Measurements from ENCODE around the gene LRRN1. TPM values are rescaled to one million over a fixed set of nuclear protein-coding genes. Genes with fewer than 3 reads are reported as not detected.

The LRRN1 gene
- polyA plus RNA-seq, 2 of the 4 experiments (the other 2 are of a cell fraction), result not detected

GRCh38 chr3:3772920-3773319, 26.3 kb upstream of the LRRN1 start (continued):
- TF ChIP-seq PBX3 (IDR thresholded peaks at IDR 0.05), result no peak

- TF ChIP-seq MAZ (IDR thresholded peaks at IDR 0.05; ENCODE audit: borderline replicate concordance, low read depth, low read length) (no peak), USF2 (IDR thresholded peaks at IDR 0.05) (peak; percentile 16; the same call in 1 of the 2 replicates), E2F6 (IDR thresholded peaks at IDR 0.05; ENCODE audit: borderline replicate concordance, low read depth) (no peak)
- ChIA-PET CTCF (no interaction called here), POLR2A (no interaction called here)
- H3K4me2 ChIP-seq, result no peak overlapping the region
- H3K27ac ChIP-seq, result no peak overlapping the region
- no peak for DNase-seq (ENCODE audit: low read depth in 1 of 2, low spot score in 1 of 2)
- FAIRE-seq, result no peak
- H3K4me3 ChIP-seq, result no peak overlapping the region
- no peaks in the 10 kb centered on the region for H3K9me3 ChIP-seq
- H3K4me1 ChIP-seq, result no peaks in the 10 kb centered on the region
- no peak for ATAC-seq
- 1% methylated on average over 4 of the region's 4 CpGs for WGBS (ENCODE audit: missing lambda C conversion rate)
Measured at GRCh38 chr3:3776607-3777006, 22.6 kb upstream of the LRRN1 start.

- ATAC-seq, result no peak
- H3K4me3 ChIP-seq, result no peak overlapping the region
- no peaks in the 10 kb centered on the region for H3K4me1 ChIP-seq
- FAIRE-seq, result no peak
- no peak overlapping the region for H3K4me2 ChIP-seq
- no peak overlapping the region for H3K27ac ChIP-seq
- POLR2A ChIA-PET, result no interaction called here
- no peaks in the 10 kb centered on the region for H3K9me3 ChIP-seq
- TF ChIP-seq KDM1A (IDR thresholded peaks at IDR 0.05; ENCODE audit: low read depth) (no peak), FOSL2 (IDR thresholded peaks at IDR 0.05) (no peak), FOSL2 (CRISPR knock-in tag; IDR thresholded peaks at IDR 0.05) (no peak), SMC3 (IDR thresholded peaks at IDR 0.05) (no peak), EP300 (IDR thresholded peaks at IDR 0.05) (no peak)
- DNase-seq (ENCODE audit: low read depth in 1 of 2, low spot score in 1 of 2), result no peak
- CTCF ChIA-PET, result no interaction called here
Measured at GRCh38 chr3:3778216-3778615, 21.0 kb upstream of the LRRN1 start.

GRCh38 chr3:3778641-3779270, 20.5 kb upstream of the LRRN1 start:
- ChIA-PET CTCF (no interaction called here), POLR2A (no interaction called here)
- ATAC-seq (no peak), DNase-seq (ENCODE audit: low read depth in 1 of 2, low spot score in 1 of 2) (no peak), FAIRE-seq (no peak)
- Histone ChIP-seq H3K9me3 (no peaks in the 10 kb centered on the region), H3K4me2 (no peak overlapping the region), H3K4me1 (no peaks in the 10 kb centered on the region), H3K4me3 (no peak overlapping the region), H3K27ac (no peak overlapping the region)
- 0% methylated on average over 4 of the region's 4 CpGs for WGBS (ENCODE audit: missing lambda C conversion rate)
- TF ChIP-seq ZNF302 (CRISPR knock-in tag; IDR thresholded peaks at IDR 0.05), result no peak
- TF ChIP-seq ATOH8 (CRISPR knock-in tag; IDR thresholded peaks at IDR 0.05; ENCODE audit: low read depth), result no peak
- TF ChIP-seq ZSCAN20 (CRISPR knock-in tag; IDR thresholded peaks at IDR 0.05), result no peak
- TF ChIP-seq NPAS2 (CRISPR knock-in tag; IDR thresholded peaks at IDR 0.05; ENCODE audit: borderline replicate concordance), result no peak
- TF ChIP-seq RARB (CRISPR knock-in tag; IDR thresholded peaks at IDR 0.05), result no peak
- TF ChIP-seq POLR2AphosphoS2 (conservative IDR thresholded peaks at IDR 0.05; ENCODE audit: low read length), result no peak
- no peak for TF ChIP-seq HOXB5 (CRISPR knock-in tag; IDR thresholded peaks at IDR 0.05)
- no peak for TF ChIP-seq PBX3 (IDR thresholded peaks at IDR 0.05)
- no peak for TF ChIP-seq RAD21 (conservative IDR thresholded peaks at IDR 0.05 in 1 of 2, IDR thresholded peaks at IDR 0.05 in 1 of 2)
- no peak for TF ChIP-seq CBX8 (IDR thresholded peaks at IDR 0.05)
- TF ChIP-seq CHD2 (IDR thresholded peaks at IDR 0.05; ENCODE audit: low read length, partially characterized antibody), result no peak
- no peak for TF ChIP-seq EP300 (IDR thresholded peaks at IDR 0.05)
- TF ChIP-seq SREBF2 (IDR thresholded peaks at IDR 0.05), result no peak
- TF ChIP-seq SMC3 (IDR thresholded peaks at IDR 0.05), result no peak
